ENCODE results near the gene GABBR2.
"Not testable (repeated sequence)": the region's sequence is repeated elsewhere in the genome, so short reads cannot be mapped to it uniquely, and the experiment has no call there.

The GABBR2 gene

GRCh38 chr9:98521141-98521540, 187.6 kb downstream of the GABBR2 start:
- in situ Hi-C loops (cut with MboI; ENCODE audit: low sequenced_read_pairs): no loop called here

GRCh38 chr9:98520221-98520960, 188.3 kb downstream of the GABBR2 start:
- in situ Hi-C loops (cut with MboI; ENCODE audit: low sequenced_read_pairs): no loop called here

- in situ Hi-C loops (cut with MboI; ENCODE audit: low sequenced_read_pairs): no loop called here
Measured at GRCh38 chr9:98519641-98520040, 189.1 kb downstream of the GABBR2 start.

GRCh38 chr9:98518556-98518955, 190.2 kb downstream of the GABBR2 start:
- in situ Hi-C loops (cut with MboI; ENCODE audit: low sequenced_read_pairs): no loop called here

- in situ Hi-C loops (cut with MboI; ENCODE audit: low sequenced_read_pairs): no loop called here
Measured at GRCh38 chr9:98517761-98518160, 191.0 kb downstream of the GABBR2 start.

- in situ Hi-C loops (cut with MboI; ENCODE audit: low sequenced_read_pairs): no loop called here
Measured at GRCh38 chr9:98516897-98517503, 191.7 kb downstream of the GABBR2 start.

- in situ Hi-C loops (cut with MboI; ENCODE audit: low sequenced_read_pairs): no loop called here
Measured at GRCh38 chr9:98516205-98516896, 192.4 kb downstream of the GABBR2 start.

GRCh38 chr9:98515506-98516204, 193.1 kb downstream of the GABBR2 start:
- in situ Hi-C loops (cut with MboI; ENCODE audit: low sequenced_read_pairs): no loop called here

GRCh38 chr9:98514841-98515240, 193.9 kb downstream of the GABBR2 start:
- in situ Hi-C loops (cut with MboI; ENCODE audit: low sequenced_read_pairs): no loop called here

GRCh38 chr9:98508217-98508919, 200.4 kb downstream of the GABBR2 start:
- in situ Hi-C loops (cut with MboI; ENCODE audit: low sequenced_read_pairs): not testable (repeated sequence)

GRCh38 chr9:98506422-98507054, 202.2 kb downstream of the GABBR2 start:
- in situ Hi-C loops (cut with MboI; ENCODE audit: low sequenced_read_pairs): no loop called here

GRCh38 chr9:98504298-98505282, 204.1 kb downstream of the GABBR2 start:
- in situ Hi-C loops (cut with MboI; ENCODE audit: low sequenced_read_pairs): no loop called here

GRCh38 chr9:98503867-98504266, 204.9 kb downstream of the GABBR2 start:
- in situ Hi-C loops (cut with MboI; ENCODE audit: low sequenced_read_pairs): no loop called here

- in situ Hi-C loops (cut with MboI; ENCODE audit: low sequenced_read_pairs): no loop called here
Measured at GRCh38 chr9:98502976-98503325, 205.8 kb downstream of the GABBR2 start.

- in situ Hi-C loops (cut with MboI; ENCODE audit: low sequenced_read_pairs): no loop called here
Measured at GRCh38 chr9:98502311-98502975, 206.3 kb downstream of the GABBR2 start.

- in situ Hi-C loops (cut with MboI; ENCODE audit: low sequenced_read_pairs): no loop called here
Measured at GRCh38 chr9:98501819-98502218, 206.9 kb downstream of the GABBR2 start.

- in situ Hi-C loops (cut with MboI; ENCODE audit: low sequenced_read_pairs): not testable (repeated sequence)
Measured at GRCh38 chr9:98501259-98501658, 207.5 kb downstream of the GABBR2 start.

- in situ Hi-C loops (cut with MboI; ENCODE audit: low sequenced_read_pairs): no loop called here
Measured at GRCh38 chr9:98500337-98500919, 208.3 kb downstream of the GABBR2 start.
